ENCODE measurements around the gene SMCO1. TPM values are rescaled to one million over a fixed set of nuclear protein-coding genes. Genes with fewer than 3 reads are reported as not detected.

SMCO1 gene
- total RNA-seq, 4 donors from 2014 or later = not detected

GRCh38 chr3:196499807-196500524 is 15.2 kb downstream of the SMCO1 start:
- DNase-seq = no peak
- H3K4me1 ChIP-seq = peaks cover 12 to 50% (median 19%) of the 10 kb centered on the region in 3 donors
- H3K36me3 ChIP-seq = peaks cover 0 to 14% (median 0%) of the 10 kb centered on the region in 3 donors
- H3K9me3 ChIP-seq = no peaks in the 10 kb centered on the region
- H3K27me3 ChIP-seq = no peaks in the 10 kb centered on the region
- peak overlapping the region; percentile 54 to 98 (median 96) for H3K27ac ChIP-seq
- WGBS, 2 donors = 55 to 58% methylated on average over 11 of the region's 11 CpGs
- intact Hi-C loops (cut with DNase I) = loop anchor here (5.0 kb wide), 1 partner anchor 68 kb away; the partner anchor contains the start of gene UBXN7
- no peak for TF ChIP-seq CTCF (IDR thresholded peaks at IDR 0.05)
- no peak for TF ChIP-seq POLR2A (IDR thresholded peaks at IDR 0.05)
- peak overlapping the region; percentile 79 to 97 (median 86) for H3K4me3 ChIP-seq

GRCh38 chr3:196499061-196499460 is 16.1 kb downstream of the SMCO1 start:
- intact Hi-C loops (cut with DNase I) = no loop called here
- Histone ChIP-seq H3K27me3 (no peaks in the 10 kb centered on the region), H3K9me3 (no peaks in the 10 kb centered on the region), H3K4me3 (peak overlapping the region in 1 of 4 donors; percentile 85), H3K4me1 (peaks cover 10 to 45% (median 15%) of the 10 kb centered on the region in 3 donors), H3K27ac (peak overlapping the region in 3 of 4 donors; percentile 14 to 98 (median 97)), H3K36me3 (peaks cover 0 to 21% (median 0%) of the 10 kb centered on the region in 3 donors)
- TF ChIP-seq CTCF (IDR thresholded peaks at IDR 0.05) (no peak), POLR2A (IDR thresholded peaks at IDR 0.05) (no peak)
- no peak for DNase-seq
- WGBS, 2 donors = 28 to 65% methylated on average over 5 of the region's 5 CpGs

GRCh38 chr3:196498297-196498696 is 16.8 kb downstream of the SMCO1 start:
- TF ChIP-seq CTCF (IDR thresholded peaks at IDR 0.05) (no peak), POLR2A (IDR thresholded peaks at IDR 0.05) (no peak)
- H3K27me3 ChIP-seq = no peaks in the 10 kb centered on the region
- intact Hi-C loops (cut with DNase I) = no loop called here
- H3K36me3 ChIP-seq = peaks cover 0 to 23% (median 0%) of the 10 kb centered on the region in 3 donors
- peaks cover 8 to 43% (median 15%) of the 10 kb centered on the region in 3 donors for H3K4me1 ChIP-seq
- 66 to 86% methylated on average over 7 to 8 of the region's 8 CpGs for WGBS, 2 donors
- H3K4me3 ChIP-seq = no peak overlapping the region
- no peaks in the 10 kb centered on the region for H3K9me3 ChIP-seq
- peak overlapping the region in 1 of 4 donors; percentile 98 for H3K27ac ChIP-seq
- DNase-seq = no peak

GRCh38 chr3:196496183-196496582 is 19.0 kb downstream of the SMCO1 start:
- intact Hi-C loops (cut with DNase I) = no loop called here
- Histone ChIP-seq H3K4me3 (no peak overlapping the region), H3K36me3 (peaks cover 0 to 26% (median 0%) of the 10 kb centered on the region in 3 donors), H3K4me1 (peaks cover 8 to 40% (median 15%) of the 10 kb centered on the region in 3 donors), H3K27ac (no peak overlapping the region), H3K27me3 (no peaks in the 10 kb centered on the region), H3K9me3 (no peaks in the 10 kb centered on the region)
- 80 to 85% methylated on average over 4 of the region's 4 CpGs for whole genome bisulfite sequencing, 2 donors
- no peak for DNase-seq
- TF ChIP-seq CTCF (IDR thresholded peaks at IDR 0.05) (no peak), POLR2A (IDR thresholded peaks at IDR 0.05) (no peak)

- WGBS, 2 donors = 95 to 99% methylated on average over 7 of the region's 7 CpGs
- TF ChIP-seq POLR2A (IDR thresholded peaks at IDR 0.05) (no peak), CTCF (IDR thresholded peaks at IDR 0.05) (no peak)
- intact Hi-C loops (cut with DNase I) = no loop called here
Observed at GRCh38 chr3:196493292-196493691, 21.9 kb downstream of the SMCO1 start.

More at GRCh38 chr3:196493292-196493691, 21.9 kb downstream of the SMCO1 start:
- Histone ChIP-seq H3K9me3 (no peaks in the 10 kb centered on the region), H3K4me3 (no peak overlapping the region), H3K27me3 (no peaks in the 10 kb centered on the region), H3K27ac (no peak overlapping the region), H3K36me3 (peaks cover 0 to 26% (median 0%) of the 10 kb centered on the region in 3 donors), H3K4me1 (peaks cover 0 to 20% (median 3%) of the 10 kb centered on the region in 3 donors)
- no peak for DNase-seq

Data from esophagus squamous epithelium (tissue), 5 donors.